Suprapubic skin (tissue), 4 donors: ENCODE measurements around the gene SLC16A1. TPM values are rescaled to one million over a fixed set of nuclear protein-coding genes. Genes with fewer than 3 reads are reported as not detected.

Experiments
- DNase-seq, 2 donors: peaks; one replicate each; pipeline ENCODE4 v3.0.0-alpha.2; 2019; ENCODE audit warnings: low spot score in 2 of 2
- H3K27ac ChIP-seq: fragments of 200-600 bp; sonication (generic); one replicate; pipeline ENCODE4 v1.5.1; 2019
- H3K27me3 ChIP-seq: fragments of 200-600 bp; sonication (generic); one replicate; pipeline ENCODE4 v1.5.1; 2019
- H3K36me3 ChIP-seq: fragments of 200-600 bp; sonication (generic); one replicate; pipeline ENCODE4 v1.5.1; 2019
- H3K4me1 ChIP-seq: fragments of 200-600 bp; sonication (generic); one replicate; pipeline ENCODE4 v1.5.1; 2019
- H3K4me3 ChIP-seq: fragments of 200-600 bp; sonication (generic); one replicate; pipeline ENCODE4 v1.5.1; 2019; ENCODE audit warnings: mild to moderate bottlenecking
- H3K9me3 ChIP-seq: fragments of 200-600 bp; sonication (generic); one replicate; pipeline ENCODE4 v1.5.1; 2019
- CTCF ChIP-seq, 2 donors: fragments of 200-600 bp in 1 of 2; fragments of 450-650 bp in 1 of 2; sonication (generic) in 1 of 2; IDR thresholded peaks; one replicate each; pipeline ENCODE4 v1.5.1; 2016 to 2019; ENCODE audit warnings: antibody characterized with exemption in 2 of 2, mild to moderate bottlenecking in 1 of 2, moderate library complexity in 1 of 2
- EP300 ChIP-seq: sonication (generic); formaldehyde crosslinking; IDR thresholded peaks from one replicate; pipeline ENCODE4 v1.6.1; 2017; ENCODE audit warnings: antibody characterized with exemption
- POLR2A ChIP-seq, 2 donors: fragments of 450-650 bp; IDR thresholded peaks; one replicate each; pipeline ENCODE4 v1.6.1; 2017; ENCODE audit warnings: antibody characterized with exemption in 2 of 2, mild to moderate bottlenecking in 2 of 2, moderate library complexity in 2 of 2
- POLR2AphosphoS5 ChIP-seq, 3 donors: sonication (generic); formaldehyde crosslinking; IDR thresholded peaks; one replicate each; pipeline ENCODE4 v1.6.1; 2017; ENCODE audit warnings: antibody characterized with exemption in 3 of 3
- WGBS: methylation state at CpG from one replicate; pipeline ENCODE4 v1.1.5; 2018; 5-methylcytosine and 5-hydroxymethylcytosine counted together
- total RNA-seq, 4 donors: library from RNA; depleted of rRNA; stranded (reverse); fragments of >200 nt; gene quantifications; one replicate each; pipeline ENCODE4 v1.1.0, GENCODE V29; 2016

SLC16A1 gene
- total RNA-seq, 4 donors from 2014 or later = 17.0 to 37.2 (median 21.9) TPM

GRCh38 chr1:112905395-112906149 is 50.4 kb downstream of the SLC16A1 start:
- no peak overlapping the region for H3K4me3 ChIP-seq
- H3K9me3 ChIP-seq = no peaks in the 10 kb centered on the region
- no peak for DNase-seq
- no peaks in the 10 kb centered on the region for H3K27me3 ChIP-seq
- H3K4me1 ChIP-seq = peaks cover 22% of the 10 kb centered on the region
- H3K27ac ChIP-seq = no peak overlapping the region
- 54% methylated on average over 8 of the region's 8 CpGs for WGBS
- H3K36me3 ChIP-seq = no peaks in the 10 kb centered on the region
- no peak for TF ChIP-seq POLR2A (IDR thresholded peaks at IDR 0.05)

GRCh38 chr1:112904831-112905261 is 51.1 kb downstream of the SLC16A1 start:
- Histone ChIP-seq H3K27me3 (no peaks in the 10 kb centered on the region), H3K27ac (no peak overlapping the region), H3K36me3 (no peaks in the 10 kb centered on the region), H3K4me1 (peaks cover 22% of the 10 kb centered on the region), H3K4me3 (no peak overlapping the region), H3K9me3 (no peaks in the 10 kb centered on the region)
- no peak for DNase-seq
- WGBS = 58% methylated on average over 4 of the region's 4 CpGs
- TF ChIP-seq POLR2A (IDR thresholded peaks at IDR 0.05) (no peak), POLR2AphosphoS5 (IDR thresholded peaks at IDR 0.05) (no peak), CTCF (IDR thresholded peaks at IDR 0.05) (no peak), EP300 (no peak)

GRCh38 chr1:112904071-112904830 is 51.7 kb downstream of the SLC16A1 start:
- no peak for DNase-seq
- WGBS = 31% methylated on average over 5 of the region's 5 CpGs
- Histone ChIP-seq H3K36me3 (no peaks in the 10 kb centered on the region), H3K27me3 (no peaks in the 10 kb centered on the region), H3K9me3 (no peaks in the 10 kb centered on the region), H3K27ac (peak overlapping the region; percentile 39), H3K4me3 (no peak overlapping the region), H3K4me1 (peaks cover 22% of the 10 kb centered on the region)
- TF ChIP-seq EP300 (no peak), POLR2A (IDR thresholded peaks at IDR 0.05) (no peak), POLR2AphosphoS5 (IDR thresholded peaks at IDR 0.05) (no peak)

- no peak for DNase-seq
- TF ChIP-seq EP300 (no peak), CTCF (IDR thresholded peaks at IDR 0.05) (no peak), POLR2AphosphoS5 (IDR thresholded peaks at IDR 0.05) (no peak), POLR2A (IDR thresholded peaks at IDR 0.05) (no peak)
Observed at GRCh38 chr1:112902221-112902620, 53.8 kb downstream of the SLC16A1 start.

GRCh38 chr1:112901387-112901786 is 54.6 kb downstream of the SLC16A1 start:
- Histone ChIP-seq H3K36me3 (no peaks in the 10 kb centered on the region), H3K27me3 (no peaks in the 10 kb centered on the region), H3K9me3 (peaks cover 1% of the 10 kb centered on the region), H3K4me3 (no peak overlapping the region), H3K27ac (no peak overlapping the region), H3K4me1 (peaks cover 22% of the 10 kb centered on the region)
- WGBS = 66% methylated on average over 2 of the region's 2 CpGs
- no peak for DNase-seq
- TF ChIP-seq CTCF (IDR thresholded peaks at IDR 0.05) (no peak), EP300 (no peak), POLR2AphosphoS5 (IDR thresholded peaks at IDR 0.05) (no peak), POLR2A (IDR thresholded peaks at IDR 0.05) (no peak)

More at GRCh38 chr1:112902221-112902620, 53.8 kb downstream of the SLC16A1 start:
- Histone ChIP-seq H3K36me3 (no peaks in the 10 kb centered on the region), H3K27me3 (no peaks in the 10 kb centered on the region), H3K4me3 (no peak overlapping the region), H3K9me3 (no peaks in the 10 kb centered on the region), H3K4me1 (peaks cover 22% of the 10 kb centered on the region), H3K27ac (no peak overlapping the region)

- Histone ChIP-seq H3K9me3 (peaks cover 16% of the 10 kb centered on the region), H3K27me3 (no peaks in the 10 kb centered on the region), H3K36me3 (no peaks in the 10 kb centered on the region), H3K4me1 (no peaks in the 10 kb centered on the region), H3K4me3 (no peak overlapping the region), H3K27ac (no peak overlapping the region)
- TF ChIP-seq POLR2A (IDR thresholded peaks at IDR 0.05) = no peak
- TF ChIP-seq POLR2AphosphoS5 (IDR thresholded peaks at IDR 0.05) = no peak
- TF ChIP-seq EP300 = no peak
- TF ChIP-seq CTCF (IDR thresholded peaks at IDR 0.05) = no peak
- no peak for DNase-seq
Observed at GRCh38 chr1:112896783-112897182, 59.2 kb downstream of the SLC16A1 start.
